Stimulated activated CD4-positive, alpha-beta T cell treated with anti-CD3 and anti-CD28 coated beads, Interleukin-4, amount 100 ng/mL, for 48 hours (primary cell): ENCODE results near the gene ZDHHC14.
A peak's percentile ranks its signal among the peaks of the same experiment; 100 is the strongest.

Source experiments
- DNase-seq, 2 donors: peaks; one replicate each; pipeline ENCODE4 v3.0.0-alpha.2; 2020; ENCODE audit warnings: low read depth in 2 of 2

The ZDHHC14 gene

DNA sequence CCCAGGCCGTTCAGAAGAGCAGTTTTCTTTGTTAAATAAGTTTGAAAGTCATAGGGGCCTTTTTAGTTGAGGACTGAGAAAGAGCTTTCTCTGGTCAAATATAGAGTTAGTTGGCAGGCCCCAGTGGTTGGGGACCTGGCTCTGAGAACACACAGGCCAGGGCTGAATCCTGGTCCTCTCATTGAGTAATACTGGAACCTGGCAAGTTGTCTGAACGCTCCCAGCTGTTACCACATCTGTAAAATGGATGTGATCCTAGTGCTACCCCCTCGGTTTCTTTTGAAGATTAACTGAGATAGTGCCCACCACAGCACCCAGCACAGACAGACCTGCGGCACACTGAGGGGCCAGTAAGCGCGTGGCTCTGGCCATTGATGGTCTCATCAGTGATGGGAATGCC, 215.5 kb downstream of the ZDHHC14 start:
- DNase-seq = no peak

DNA sequence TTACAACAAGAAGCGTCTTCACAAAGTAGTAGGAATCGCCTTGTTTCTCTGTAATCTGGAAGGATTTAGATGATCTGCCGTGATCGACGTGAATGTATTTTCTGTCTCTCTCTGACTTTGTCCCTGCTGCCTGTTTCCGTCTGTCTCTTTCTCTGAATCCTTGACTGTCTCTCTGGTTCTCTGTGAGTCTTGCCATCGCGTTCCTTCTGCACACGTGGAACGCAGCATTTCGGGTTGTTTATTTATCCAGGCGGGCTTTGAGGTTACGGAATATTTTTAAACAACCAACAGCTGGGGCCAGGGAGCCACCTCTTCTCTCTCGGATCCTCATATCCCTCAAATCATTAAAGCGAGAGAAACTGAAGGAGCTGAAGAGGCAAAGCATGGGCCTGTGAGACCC, 215.9 kb downstream of the ZDHHC14 start:
- no peak for DNase-seq

DNA sequence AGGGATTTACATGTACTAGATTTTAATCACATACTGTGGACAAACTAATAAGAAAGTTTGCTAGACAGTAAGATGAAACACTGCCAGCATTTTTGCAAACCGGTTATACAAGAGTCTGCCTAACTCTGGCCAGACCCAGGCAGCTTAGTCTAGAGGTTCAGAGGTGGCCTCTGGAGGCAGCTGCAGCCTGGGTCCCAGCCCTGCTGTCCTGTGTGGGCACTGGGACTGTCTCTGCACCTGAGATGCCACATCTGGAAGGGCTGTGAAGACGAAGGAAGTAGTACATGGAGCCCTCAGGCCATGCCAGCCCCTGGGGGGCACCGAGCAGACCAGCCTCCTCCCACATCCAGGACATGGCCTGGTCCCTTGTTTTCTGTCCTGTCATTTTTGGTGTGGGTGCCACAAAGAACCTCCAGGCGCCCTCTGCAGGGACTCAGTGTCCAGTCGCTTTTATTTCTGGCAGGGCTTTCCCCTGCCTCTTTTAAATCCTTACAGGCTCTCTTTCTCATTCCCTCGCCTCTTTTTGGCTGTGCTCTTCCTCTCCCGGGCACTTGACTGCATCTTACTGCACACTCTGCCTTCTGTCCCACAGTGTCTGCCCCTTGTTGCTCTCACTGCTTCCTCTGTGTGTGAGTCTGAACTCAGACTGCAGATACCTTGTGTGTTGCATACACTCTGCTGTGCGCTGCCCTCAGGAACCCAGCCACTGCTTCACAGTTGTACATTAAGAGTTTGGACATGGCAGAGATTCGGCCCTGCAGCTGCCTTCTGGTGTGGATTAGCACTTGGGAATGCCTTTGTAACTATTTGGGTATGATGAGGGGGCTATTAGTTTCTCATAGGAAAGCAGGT, 216.7 kb downstream of the ZDHHC14 start:
- DNase-seq = peak in 1 of 2 donors; percentile 19

DNA sequence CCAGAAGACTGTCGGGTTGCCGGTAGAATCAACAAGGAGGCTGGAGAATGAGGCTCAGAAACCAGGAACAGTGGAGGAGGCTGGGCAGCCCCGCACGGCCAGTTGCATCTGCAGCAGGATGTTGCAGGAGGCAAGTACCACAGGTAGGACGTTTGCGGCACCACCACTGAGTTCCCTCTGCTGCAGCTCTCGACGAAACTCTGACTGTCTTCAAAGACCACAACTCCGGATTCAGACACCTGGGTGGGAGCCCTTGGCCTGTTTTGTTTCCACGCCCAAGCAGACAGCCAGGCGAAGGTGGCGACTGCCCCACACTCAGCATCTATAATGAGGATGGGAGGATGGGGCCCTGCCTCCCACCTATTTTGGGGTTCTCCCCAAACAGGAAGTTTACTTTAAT, 218.2 kb downstream of the ZDHHC14 start:
- DNase-seq = no peak

DNA sequence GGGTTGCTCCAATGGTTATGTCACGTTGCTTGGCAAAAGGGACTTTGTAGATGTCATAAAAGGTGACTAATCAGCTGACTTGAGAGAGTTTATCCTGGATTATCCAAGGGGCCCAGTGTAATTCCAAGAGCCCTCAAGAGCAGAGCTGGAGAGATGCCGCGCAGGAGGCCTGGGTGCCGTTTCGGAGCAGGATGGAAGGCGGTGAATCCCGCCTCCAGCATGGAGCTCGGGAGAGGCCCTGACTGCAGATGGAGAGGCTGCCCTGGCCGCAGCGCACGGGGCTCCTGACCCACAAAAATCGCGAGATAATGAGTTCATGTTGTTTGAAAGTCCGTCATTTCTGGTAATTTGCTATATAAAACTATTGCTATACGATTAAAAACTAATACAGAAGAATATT, 219.8 kb downstream of the ZDHHC14 start:
- DNase-seq = no peak

DNA sequence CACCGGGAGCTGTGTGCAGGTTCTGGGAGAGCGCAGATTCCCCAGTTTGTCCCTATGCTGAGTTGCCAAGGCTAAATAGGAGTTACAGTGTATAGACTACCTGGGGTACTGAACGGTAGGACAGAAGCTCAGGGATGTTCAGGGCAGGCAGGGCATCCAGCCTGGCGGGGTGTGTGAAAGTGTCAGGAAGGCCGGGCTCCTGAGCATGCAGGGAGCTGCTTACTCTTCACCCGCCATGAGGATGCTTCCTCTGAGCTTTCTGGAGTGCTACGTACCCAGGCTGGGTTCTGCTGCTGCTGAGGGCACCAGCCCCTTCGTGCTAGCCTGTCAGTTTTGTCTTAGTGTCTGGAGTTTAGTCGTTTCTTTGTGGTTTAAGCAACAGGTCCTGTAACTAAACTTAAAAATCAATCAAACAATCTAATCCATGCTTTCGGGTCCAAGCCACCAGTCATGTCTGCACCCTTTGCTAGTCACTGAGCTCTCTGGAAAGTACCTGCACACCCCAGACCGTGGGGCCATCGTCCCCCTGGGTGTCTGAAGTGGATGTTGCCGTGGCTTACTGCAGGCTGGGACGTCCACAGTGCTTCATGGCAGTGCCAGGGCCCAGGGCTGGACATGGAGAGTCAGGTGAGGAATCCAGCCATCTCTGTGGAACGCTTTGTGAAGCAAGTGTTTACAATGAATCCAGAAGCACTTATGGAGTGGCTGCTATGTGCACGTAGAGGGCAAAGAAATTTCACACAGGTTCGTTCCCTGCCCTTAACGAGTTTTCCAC, 221.7 kb downstream of the ZDHHC14 start:
- no peak for DNase-seq

DNA sequence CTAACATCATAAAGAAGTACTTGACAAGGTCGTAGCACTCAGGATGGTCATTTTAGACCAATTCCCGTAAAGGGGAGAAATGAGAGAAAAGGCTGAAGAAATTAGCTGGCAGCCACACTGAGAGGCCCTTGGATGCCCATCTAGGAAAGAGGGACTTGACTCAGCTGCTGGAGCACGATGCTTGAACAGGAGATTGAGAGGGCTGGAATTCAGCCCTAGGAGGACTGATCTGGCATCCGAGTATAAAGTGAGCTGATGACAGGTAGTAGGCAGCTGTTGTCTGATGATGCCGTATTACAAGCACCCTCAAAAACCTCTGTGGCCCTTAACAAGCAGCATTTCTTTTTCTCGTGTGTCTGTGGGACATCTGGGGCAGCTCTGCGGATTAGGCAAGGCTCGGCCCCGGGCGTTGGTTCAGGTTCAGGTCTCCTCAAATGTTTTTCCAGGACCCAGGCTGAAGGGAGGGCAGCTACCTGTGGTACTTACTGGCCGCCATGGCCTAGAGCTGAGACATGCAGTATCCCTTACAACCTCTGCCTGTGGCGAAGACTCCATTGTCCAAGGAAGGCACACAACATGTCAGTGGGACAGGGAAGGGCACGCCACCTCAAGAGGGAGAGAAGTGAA, 222.4 kb downstream of the ZDHHC14 start:
- no peak for DNase-seq

DNA sequence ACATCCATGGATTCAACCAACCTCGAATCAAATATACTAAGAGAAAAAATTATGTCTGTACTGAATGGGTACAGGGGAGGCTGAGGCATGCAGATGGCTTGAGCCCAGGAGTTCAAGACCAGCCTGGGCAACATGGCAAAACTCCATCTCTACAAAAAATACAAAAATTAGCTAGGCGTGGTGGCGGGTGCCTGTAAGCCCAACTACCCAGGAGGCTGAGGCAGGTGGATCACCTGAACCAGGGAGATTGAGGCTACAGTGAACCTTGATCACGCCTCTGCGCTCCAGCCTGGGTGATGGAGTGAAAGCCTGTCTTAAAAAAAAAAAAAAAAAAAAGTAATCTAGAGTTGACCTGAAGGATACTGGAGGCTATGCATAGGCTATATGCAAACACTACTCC, 223.0 kb downstream of the ZDHHC14 start:
- DNase-seq = no peak

DNA sequence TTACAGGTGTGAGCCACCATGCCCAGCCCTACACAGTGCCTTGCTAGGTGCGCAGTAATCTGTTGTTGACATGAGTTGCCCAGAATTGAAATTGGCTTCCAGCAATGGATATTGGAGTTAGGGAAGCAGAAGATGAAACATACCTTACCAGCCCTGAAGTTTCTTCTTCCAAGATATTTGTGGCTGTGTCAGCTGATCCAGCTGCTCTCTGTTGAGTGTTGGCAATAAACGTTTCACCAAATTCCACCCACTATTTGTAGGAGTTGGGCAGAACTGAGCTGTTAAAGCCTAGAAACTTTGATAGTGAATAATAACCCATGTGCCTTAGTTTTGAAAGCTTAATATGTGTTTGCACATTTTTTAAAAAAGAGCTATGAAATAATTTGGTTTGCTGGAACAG, 223.8 kb downstream of the ZDHHC14 start:
- no peak for DNase-seq

DNA sequence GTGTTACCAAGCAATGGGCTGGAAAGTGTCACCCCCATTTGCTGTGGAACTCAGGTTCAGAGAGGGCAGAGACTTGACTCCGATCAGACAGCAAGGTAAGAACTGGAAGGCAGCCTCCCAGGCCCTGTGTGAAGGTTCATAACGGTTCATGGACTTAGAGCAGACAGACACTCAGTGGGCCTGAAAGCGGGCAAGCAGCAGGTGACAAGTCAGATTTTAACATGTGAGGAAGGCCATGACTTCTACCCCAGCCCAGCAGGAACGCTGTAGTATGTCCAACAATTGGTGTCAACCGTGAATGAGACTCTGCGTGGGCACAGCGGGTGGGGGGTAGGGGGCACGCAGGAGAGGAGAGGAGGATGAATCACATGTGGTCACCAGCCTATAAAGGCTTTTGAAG, 224.5 kb downstream of the ZDHHC14 start:
- no peak for DNase-seq

DNA sequence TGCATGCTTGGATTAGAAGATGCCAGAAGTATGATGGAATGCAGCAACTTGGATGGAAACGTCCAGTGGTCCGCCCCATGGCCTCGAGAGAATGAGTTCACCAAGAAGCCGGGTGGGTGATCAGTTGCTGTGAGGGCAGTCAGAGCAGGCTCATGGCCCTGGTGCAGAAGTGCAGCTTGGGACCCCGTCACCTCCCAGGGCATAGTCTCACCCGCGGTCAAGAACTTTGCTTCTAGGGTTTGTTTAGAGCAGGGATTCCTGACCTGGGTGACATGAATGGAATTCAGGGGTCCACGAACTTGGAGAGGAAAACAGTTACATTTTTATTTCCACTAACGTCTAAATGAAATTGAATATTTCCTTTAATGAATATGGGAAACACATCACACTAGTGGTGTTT, 225.5 kb downstream of the ZDHHC14 start:
- DNase-seq = no peak

DNA sequence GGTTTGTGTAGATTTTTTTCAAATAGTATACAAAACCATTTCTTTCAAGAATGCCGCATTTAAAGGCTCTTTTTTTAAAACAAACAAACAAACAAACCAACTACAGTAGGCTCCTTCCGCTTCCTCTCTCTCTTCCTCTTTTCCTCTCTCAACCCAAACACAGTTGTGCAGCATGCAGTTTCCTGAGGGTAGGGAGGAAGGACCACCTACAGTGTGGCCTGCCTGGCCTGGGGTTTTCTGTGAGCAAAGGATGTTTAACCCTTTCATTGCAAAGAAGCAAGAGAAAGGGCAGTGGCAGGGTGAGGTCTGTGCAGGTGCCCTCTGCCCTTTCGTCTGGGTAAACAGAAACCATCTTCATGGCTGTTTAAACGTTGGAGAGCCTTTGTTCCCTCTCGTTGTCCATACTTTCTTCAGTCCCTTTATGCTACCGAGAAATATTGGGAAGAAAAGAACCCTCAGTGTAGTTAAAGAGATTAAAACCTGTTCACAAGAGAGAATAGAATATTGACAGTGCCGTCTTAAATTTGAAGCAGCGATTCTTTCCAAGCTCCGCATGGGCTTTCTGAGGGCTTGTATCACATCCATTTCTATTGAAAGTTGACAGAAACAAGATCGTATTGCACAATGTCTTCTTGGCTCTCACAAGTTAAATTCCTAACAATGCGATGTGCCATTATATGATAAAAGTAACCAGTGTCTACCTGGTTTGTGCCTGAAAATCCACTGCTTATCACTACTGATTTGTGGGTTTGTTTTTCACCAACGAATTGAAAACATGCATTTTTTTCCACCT, 226.5 kb downstream of the ZDHHC14 start:
- no peak for DNase-seq

DNA sequence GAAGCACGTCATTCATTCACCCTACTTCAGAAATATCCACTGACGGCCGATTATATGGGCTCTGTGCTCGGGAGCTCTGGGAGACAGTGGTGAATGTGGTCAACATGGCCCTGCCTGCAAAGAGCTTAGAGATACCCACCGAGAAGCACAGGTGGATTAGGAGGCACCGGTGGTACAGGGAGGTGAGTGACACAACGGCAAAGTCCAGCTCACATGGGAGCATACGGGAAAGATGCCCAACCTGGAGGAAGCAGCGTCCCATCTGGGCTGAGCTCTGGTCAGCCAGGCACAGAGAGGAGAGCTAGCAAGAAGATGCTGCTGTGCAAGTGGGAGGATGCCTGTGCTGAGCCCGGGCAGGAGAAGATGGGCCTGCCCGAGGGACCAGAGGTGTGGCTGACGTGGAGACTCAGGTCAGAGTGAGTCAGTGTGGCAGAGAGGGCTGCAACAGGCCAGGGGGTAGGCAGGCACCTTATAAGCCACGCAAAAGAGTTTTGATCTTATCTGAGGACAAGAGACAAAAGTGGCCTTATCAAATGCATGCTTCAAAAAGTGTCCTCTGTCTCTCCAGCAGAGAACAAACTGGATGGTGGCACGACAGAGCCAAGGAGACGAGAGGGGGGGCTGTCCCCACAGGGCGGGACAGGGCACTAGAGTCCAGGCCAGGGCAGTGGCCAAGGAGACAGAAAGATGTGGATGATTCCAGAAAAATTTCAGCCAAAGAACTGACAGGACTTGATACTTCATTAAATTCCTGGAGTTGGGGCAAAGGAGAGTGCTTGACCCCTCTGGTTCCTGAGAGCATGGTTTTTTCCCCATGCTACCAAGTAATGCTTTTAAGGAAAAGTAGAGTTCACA, 227.5 kb downstream of the ZDHHC14 start:
- DNase-seq = no peak

DNA sequence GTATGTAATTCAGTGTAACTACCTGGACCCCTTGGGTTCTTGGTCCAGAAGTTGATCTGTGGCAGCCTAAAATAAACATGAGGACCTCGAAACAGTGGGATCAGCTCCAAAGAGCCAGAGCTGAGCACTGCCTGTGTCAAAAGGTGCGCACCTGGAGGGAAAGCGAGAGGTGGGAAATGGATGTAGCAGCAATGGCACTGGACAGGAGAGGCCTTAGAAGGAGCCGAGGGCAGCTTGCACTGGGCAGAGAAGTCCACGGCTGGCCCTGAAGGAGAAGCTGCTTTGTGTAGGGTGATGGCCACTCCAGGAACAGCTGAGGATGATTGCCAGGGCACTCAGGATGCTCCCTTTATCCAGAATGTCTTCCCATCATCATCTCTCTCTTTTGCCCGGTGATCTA, 228.1 kb downstream of the ZDHHC14 start:
- no peak for DNase-seq

DNA sequence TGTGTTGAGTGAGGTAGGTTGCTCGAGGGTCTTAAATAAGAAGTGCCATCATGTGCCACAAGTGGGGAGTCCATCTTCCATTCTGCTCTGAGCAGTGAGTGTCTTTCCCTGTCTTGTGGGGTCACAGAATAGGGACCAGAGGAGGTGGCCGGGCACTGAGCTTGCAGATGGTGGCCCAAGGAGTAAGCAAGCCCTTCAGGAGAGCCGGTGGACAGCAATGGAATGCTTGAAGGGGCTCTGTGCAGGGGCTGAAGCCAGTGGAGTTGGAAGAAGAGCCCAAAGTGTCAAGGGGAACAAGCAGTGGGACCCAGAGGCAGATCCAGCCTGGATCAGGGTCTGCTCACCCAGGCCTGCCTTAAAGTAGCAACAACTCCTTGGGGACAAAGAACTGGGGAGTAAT, 228.6 kb downstream of the ZDHHC14 start:
- DNase-seq = no peak

DNA sequence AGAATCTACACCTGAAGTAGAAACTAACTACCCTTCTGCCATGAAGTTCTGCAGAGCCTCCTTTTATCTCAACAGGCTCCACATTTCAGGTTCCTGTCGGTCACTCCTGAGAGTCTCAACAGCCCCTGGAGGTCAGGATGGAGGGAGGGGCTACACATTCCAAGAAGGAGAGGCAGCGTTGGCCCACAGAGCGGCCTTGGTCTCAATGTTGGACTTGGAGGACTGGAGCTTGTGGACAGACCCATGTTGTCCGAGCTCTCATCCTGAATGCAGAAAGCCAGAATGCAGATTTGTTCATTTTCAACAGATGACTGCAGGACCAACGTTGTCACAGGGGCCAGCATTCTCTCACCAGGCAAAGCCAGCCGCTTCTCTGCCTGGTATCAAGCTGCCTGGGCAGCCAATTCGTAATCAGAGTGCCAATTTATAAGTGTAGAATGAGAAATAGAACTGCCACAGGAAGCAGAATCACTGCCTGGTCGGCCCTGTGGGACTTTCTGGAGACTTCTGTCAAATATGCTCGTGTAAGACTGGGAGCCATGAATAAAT, 229.5 kb downstream of the ZDHHC14 start:
- no peak for DNase-seq

DNA sequence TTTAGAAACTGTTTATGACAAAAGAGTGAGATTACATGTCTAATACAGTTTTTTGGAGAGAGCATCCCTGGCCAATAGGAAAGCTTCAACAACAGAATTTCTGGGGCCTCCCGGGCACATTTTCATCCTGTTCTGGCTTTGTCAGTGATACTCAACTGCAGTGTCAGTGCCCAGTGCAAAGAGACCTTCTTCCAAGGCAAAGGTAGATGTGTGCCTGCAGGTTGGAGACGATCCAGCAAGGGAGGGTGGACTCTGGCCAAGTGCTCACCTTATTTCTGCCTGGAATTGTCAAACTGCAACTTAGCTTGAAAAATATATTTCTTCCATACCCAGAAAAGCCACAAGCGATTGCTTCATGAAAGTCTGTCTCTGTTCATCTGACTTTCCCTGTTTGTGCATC, 230.4 kb downstream of the ZDHHC14 start:
- DNase-seq = no peak

DNA sequence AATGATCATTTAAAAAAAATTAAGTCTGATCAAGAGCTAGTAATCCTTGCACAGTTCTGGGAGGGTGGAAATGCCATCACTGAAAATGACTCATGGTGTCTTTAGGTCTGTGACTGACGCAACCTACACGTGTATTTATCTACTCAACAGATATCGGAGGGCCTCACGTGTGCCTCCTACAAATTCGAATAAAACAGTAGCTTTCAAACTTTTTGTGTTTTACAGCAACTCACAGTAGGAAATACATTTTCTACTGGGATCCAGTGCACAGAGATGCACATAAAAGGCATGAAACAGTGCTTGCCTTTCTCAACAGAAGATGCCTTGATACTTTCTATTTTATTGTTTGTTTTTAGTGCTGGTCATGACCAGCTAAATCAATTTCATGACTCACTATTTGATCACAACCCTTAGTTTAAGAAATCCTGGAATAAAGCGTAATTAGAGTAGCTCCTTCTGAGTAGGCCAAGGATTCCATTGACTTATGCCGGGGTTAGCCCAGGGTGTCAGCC, 232.1 kb downstream of the ZDHHC14 start:
- no peak for DNase-seq

DNA sequence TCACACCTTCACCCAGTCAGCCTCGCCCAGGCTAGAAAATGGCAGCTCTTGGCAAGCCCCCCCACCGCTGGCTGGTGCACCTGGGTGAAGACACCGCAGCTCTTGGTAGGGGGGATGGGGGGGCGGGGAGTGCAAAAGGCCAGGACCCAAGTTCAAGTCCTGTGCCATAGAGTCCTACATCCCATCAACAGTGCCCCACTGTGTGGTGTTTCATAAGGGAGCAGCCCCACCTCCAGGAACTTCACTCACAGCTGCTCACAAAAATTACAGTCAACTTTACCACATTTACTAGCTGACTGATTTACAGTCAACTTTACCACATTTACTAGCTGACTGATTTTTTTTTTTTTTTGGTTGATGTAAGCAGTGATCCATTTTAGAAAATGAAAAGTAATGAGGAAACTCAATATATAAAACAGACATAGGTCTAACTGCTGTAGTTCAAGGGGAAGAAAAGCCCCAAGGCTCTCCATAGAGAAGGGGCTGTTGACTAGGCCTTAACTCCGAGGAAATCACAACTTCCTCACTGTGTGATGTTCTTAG, 233.1 kb downstream of the ZDHHC14 start:
- no peak for DNase-seq

DNA sequence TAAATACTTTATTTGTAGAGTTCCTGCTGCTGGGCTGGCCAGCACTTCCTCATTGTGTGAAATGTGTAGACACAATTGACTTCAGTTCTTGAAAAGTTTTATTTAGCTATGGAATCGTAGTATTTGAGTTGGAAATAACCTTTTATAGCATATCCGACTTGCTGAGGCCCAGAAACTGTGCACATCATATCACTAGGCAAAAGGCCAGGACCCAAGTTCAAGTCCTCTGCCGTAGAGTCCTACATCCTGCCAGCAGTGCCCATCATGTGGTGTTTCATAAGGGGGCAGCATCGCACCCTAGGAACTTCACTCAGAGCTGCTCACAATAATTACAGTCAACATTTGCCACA, 234.4 kb downstream of the ZDHHC14 start:
- no peak for DNase-seq
